T-cell (primary cell): ENCODE measurements around the gene B4GALNT4. TPM values are rescaled to one million over a fixed set of nuclear protein-coding genes. Genes with fewer than 3 reads are reported as not detected.

Experiments used
- ATAC-seq, 4 experiments: fragments of 200-7000 bp in 3 of 4; fragments of 150-1000 bp in 1 of 4; cut with Tn5 transposase; replicated peaks in 1 of 4; 1 replicate in 3 of 4; 2 replicates in 1 of 4; pipeline ENCODE4 v1.10.0; 2021; ENCODE audit warnings: moderate library complexity in 3 of 4, mild to moderate bottlenecking in 2 of 4, moderate number of reproducible peaks in 1 of 4
- CTCF ChIA-PET, 2 donors: fragments of 300-600 bp; sonication (Branson Sonifier 250); formaldehyde crosslinking; loops; one replicate each; lab custom pipeline; 2022; ENCODE audit warnings: antibody characterized with exemption in 2 of 2; lab: Charles Lee
- POLR2A ChIA-PET, 2 donors: fragments of 300-600 bp; sonication (Branson Sonifier 250); formaldehyde crosslinking; loops; one replicate each; lab custom pipeline; 2022; ENCODE audit warnings: antibody characterized with exemption in 2 of 2; lab: Charles Lee
- DNase-seq, 35 experiments: peaks; one replicate each; pipeline versions ENCODE4 v3.0.0 to v3.0.0-alpha.2; 2013 to 2023
- H3K27ac ChIP-seq: one replicate; pipeline ENCODE4 v1.5.1; 2013; ENCODE audit warnings: low read length
- H3K27me3 ChIP-seq, 2 experiments: replicated peaks in 1 of 2; 1 replicate in 1 of 2; 2 replicates in 1 of 2; pipeline versions ENCODE4 v1.6.1 to v1.7.0; 2013; ENCODE audit warnings: low read length in 1 of 2, mixed read lengths in 1 of 2; ENCODE audit not compliant: control insufficient read depth in 2 of 2, insufficient read depth in 2 of 2; ENCODE audit errors: extremely low read depth in 1 of 2
- H3K36me3 ChIP-seq, 2 donors: 1 replicate in 1 of 2; 2 replicates in 1 of 2; pipeline versions ENCODE4 v1.6.1 to v1.7.0; 2013; ENCODE audit warnings: low read length in 1 of 2; ENCODE audit not compliant: control insufficient read depth in 2 of 2, insufficient read depth in 1 of 2; ENCODE audit errors: extremely low read depth in 1 of 2
- H3K4me1 ChIP-seq, 2 experiments: 1 replicate in 1 of 2; 2 replicates in 1 of 2; pipeline versions ENCODE4 v1.6.1 to v1.7.0; 2013; ENCODE audit warnings: low read length in 2 of 2, mixed read lengths in 1 of 2; ENCODE audit not compliant: insufficient read depth in 2 of 2, control insufficient read depth in 1 of 2; ENCODE audit errors: extremely low read depth in 1 of 2
- H3K4me3 ChIP-seq, 2 donors: 1 replicate in 1 of 2; 2 replicates in 1 of 2; pipeline versions ENCODE4 v1.5.1 to v1.7.0; 2013; ENCODE audit warnings: mild to moderate bottlenecking in 2 of 2, low read length in 1 of 2, moderate library complexity in 1 of 2; ENCODE audit not compliant: control insufficient read depth in 1 of 2; ENCODE audit errors: extremely low read depth in 1 of 2
- H3K9me3 ChIP-seq: 2 replicates; pipeline ENCODE4 v1.7.0; 2013
- H3K27ac Mint-ChIP-seq, 2 donors: one replicate each; pipeline ENCODE4 v1.8.0; 2020 to 2021; ENCODE audit warnings: mild to moderate bottlenecking in 2 of 2, mixed read lengths in 2 of 2
- H3K27me3 Mint-ChIP-seq, 2 donors: one replicate each; pipeline ENCODE4 v1.8.0; 2021 to 2022; ENCODE audit warnings: mixed read lengths in 2 of 2
- H3K36me3 Mint-ChIP-seq: one replicate; pipeline ENCODE4 v1.8.0; 2021; ENCODE audit warnings: mixed read lengths
- H3K4me1 Mint-ChIP-seq, 3 donors: one replicate each; pipeline ENCODE4 v1.8.0; 2020 to 2022; ENCODE audit warnings: mixed read lengths in 3 of 3, mild to moderate bottlenecking in 1 of 3
- H3K4me3 Mint-ChIP-seq, 3 donors: one replicate each; pipeline ENCODE4 v1.8.0; 2020 to 2022; ENCODE audit warnings: mild to moderate bottlenecking in 3 of 3, mixed read lengths in 3 of 3, moderate library complexity in 3 of 3
- H3K9me3 Mint-ChIP-seq, 3 donors: one replicate each; pipeline ENCODE4 v1.8.0; 2020 to 2022; ENCODE audit warnings: mixed read lengths in 3 of 3
- WGBS: methylation state at CpG from one replicate; pipeline ENCODE4 v1.1.5; 2013; ENCODE audit warnings: missing lambda C conversion rate; ENCODE audit not compliant: insufficient coverage; 5-methylcytosine and 5-hydroxymethylcytosine counted together
- total RNA-seq, 35 experiments: library from RNA in 6 of 35; stranded (reverse) in 6 of 35; fragments of 120-200 nt in 1 of 35; gene quantifications; one replicate each; pipeline versions ENCODE4 v1.2.1 to v1.2.4 and lab custom pipeline; 2013 to 2026

Gene B4GALNT4
- total RNA-seq, 5 donors from 2014 or later (not counting 1 experiment from before 2014, with no cell fraction given): 1.7 to 5.6 (median 2.8) TPM

GRCh38 chr11:381501-382072 is 12.3 kb downstream of the B4GALNT4 start:
- ATAC-seq (no peak), DNase-seq (no peak)
- WGBS: 60% methylated on average over 22 of the region's 35 CpGs
- Mint-ChIP-seq H3K9me3 (peaks cover 0 to under 1% (median under 1%) of the 10 kb centered on the region in 3 donors), H3K4me3 (no peak overlapping the region), H3K4me1 (peaks cover 0 to 3% (median 3%) of the 10 kb centered on the region in 3 donors), H3K27me3 (peaks cover 8 to 13% of the 10 kb centered on the region in 2 donors), H3K36me3 (no peaks in the 10 kb centered on the region), H3K27ac (no peak overlapping the region)
- H3K9me3 ChIP-seq: no peaks in the 10 kb centered on the region
- no peak overlapping the region for H3K27ac ChIP-seq
- H3K4me3 ChIP-seq: no peak overlapping the region
- H3K36me3 ChIP-seq: no peaks in the 10 kb centered on the region
- H3K27me3 ChIP-seq: peaks cover 0 to 44% of the 10 kb centered on the region in 2 experiments
- ChIA-PET CTCF (no interaction called here), POLR2A (no interaction called here)
- H3K4me1 ChIP-seq: peaks cover 0 to 19% of the 10 kb centered on the region in 2 experiments

GRCh38 chr11:382081-382629 is 12.9 kb downstream of the B4GALNT4 start:
- H3K4me3 ChIP-seq: no peak overlapping the region
- CTCF ChIA-PET: no interaction called here
- peaks cover 0 to 5% (median 4%) of the 10 kb centered on the region in 3 donors for H3K4me1 Mint-ChIP-seq
- H3K27ac Mint-ChIP-seq: peak overlapping the region in 1 of 2 donors; percentile 34
- H3K36me3 ChIP-seq: no peaks in the 10 kb centered on the region
- POLR2A ChIA-PET: no interaction called here
- peaks cover 0 to 44% of the 10 kb centered on the region in 2 experiments for H3K27me3 ChIP-seq
- WGBS: 43% methylated on average over 3 of the region's 11 CpGs
- no peaks in the 10 kb centered on the region for H3K36me3 Mint-ChIP-seq
- DNase-seq (no peak), ATAC-seq (no peak)
- H3K4me3 Mint-ChIP-seq: no peak overlapping the region
- no peak overlapping the region for H3K27ac ChIP-seq
- H3K9me3 Mint-ChIP-seq: peaks cover 0 to 7% (median 4%) of the 10 kb centered on the region in 3 donors
- peaks cover 8 to 13% of the 10 kb centered on the region in 2 donors for H3K27me3 Mint-ChIP-seq
- H3K4me1 ChIP-seq: peaks cover 0 to 24% of the 10 kb centered on the region in 2 experiments
- no peaks in the 10 kb centered on the region for H3K9me3 ChIP-seq

GRCh38 chr11:383431-383830 is 14.1 kb downstream of the B4GALNT4 start:
- POLR2A ChIA-PET: no interaction called here
- H3K9me3 Mint-ChIP-seq: peaks cover 0 to 8% (median 7%) of the 10 kb centered on the region in 3 donors
- Histone ChIP-seq H3K4me1 (peaks cover 0 to 34% of the 10 kb centered on the region in 2 experiments), H3K27me3 (peaks cover 0 to 41% of the 10 kb centered on the region in 2 experiments), H3K9me3 (no peaks in the 10 kb centered on the region), H3K36me3 (no peaks in the 10 kb centered on the region), H3K4me3 (no peak overlapping the region), H3K27ac (no peak overlapping the region)
- H3K27ac Mint-ChIP-seq: no peak overlapping the region
- H3K36me3 Mint-ChIP-seq: no peaks in the 10 kb centered on the region
- H3K4me3 Mint-ChIP-seq: no peak overlapping the region
- CTCF ChIA-PET: no interaction called here
- H3K4me1 Mint-ChIP-seq: peaks cover 0 to 9% (median 7%) of the 10 kb centered on the region in 3 donors
- H3K27me3 Mint-ChIP-seq: peaks cover 6 to 12% of the 10 kb centered on the region in 2 donors
- WGBS: 93% methylated on average over 11 of the region's 14 CpGs
- ATAC-seq (no peak), DNase-seq (no peak)

GRCh38 chr11:384511-384910 is 15.2 kb downstream of the B4GALNT4 start:
- H3K4me1 Mint-ChIP-seq: peaks cover 0 to 9% (median 7%) of the 10 kb centered on the region in 3 donors
- ATAC-seq (no peak), DNase-seq (no peak)
- H3K4me3 Mint-ChIP-seq: no peak overlapping the region
- H3K36me3 Mint-ChIP-seq: no peaks in the 10 kb centered on the region
- no peaks in the 10 kb centered on the region for H3K36me3 ChIP-seq
- ChIA-PET POLR2A (no interaction called here), CTCF (no interaction called here)
- peaks cover 0 to 34% of the 10 kb centered on the region in 2 experiments for H3K27me3 ChIP-seq
- H3K9me3 ChIP-seq: no peaks in the 10 kb centered on the region
- 88% methylated on average over 11 of the region's 16 CpGs for WGBS
- H3K4me3 ChIP-seq: no peak overlapping the region
- H3K27ac ChIP-seq: no peak overlapping the region
- H3K27ac Mint-ChIP-seq: no peak overlapping the region
- H3K9me3 Mint-ChIP-seq: peaks cover 0 to 8% (median 7%) of the 10 kb centered on the region in 3 donors
- H3K4me1 ChIP-seq: peaks cover 0 to 34% of the 10 kb centered on the region in 2 experiments
- peaks cover 4 to 10% of the 10 kb centered on the region in 2 donors for H3K27me3 Mint-ChIP-seq

- Mint-ChIP-seq H3K36me3 (no peaks in the 10 kb centered on the region), H3K27me3 (peaks cover 4 to 10% of the 10 kb centered on the region in 2 donors), H3K9me3 (peaks cover 0 to 8% (median 7%) of the 10 kb centered on the region in 3 donors), H3K4me3 (no peak overlapping the region), H3K27ac (no peak overlapping the region), H3K4me1 (peaks cover 0 to 9% (median 7%) of the 10 kb centered on the region in 3 donors)
- peaks cover 0 to 34% of the 10 kb centered on the region in 2 experiments for H3K4me1 ChIP-seq
- ChIA-PET POLR2A (no interaction called here), CTCF (no interaction called here)
- peaks cover 0 to 22% of the 10 kb centered on the region in 2 experiments for H3K27me3 ChIP-seq
- no peak for DNase-seq
- no peaks in the 10 kb centered on the region for H3K9me3 ChIP-seq
- no peak overlapping the region for H3K27ac ChIP-seq
- no peak for ATAC-seq
- 87% methylated on average over 6 of the region's 19 CpGs for WGBS
- H3K4me3 ChIP-seq: no peak overlapping the region
- no peaks in the 10 kb centered on the region for H3K36me3 ChIP-seq
Observed at GRCh38 chr11:385594-386351, 16.5 kb downstream of the B4GALNT4 start.

GRCh38 chr11:386483-386882 is 17.2 kb downstream of the B4GALNT4 start:
- Histone ChIP-seq H3K27ac (no peak overlapping the region), H3K9me3 (no peaks in the 10 kb centered on the region), H3K4me3 (no peak overlapping the region), H3K27me3 (peaks cover 0 to 17% of the 10 kb centered on the region in 2 experiments), H3K4me1 (peaks cover 0 to 34% of the 10 kb centered on the region in 2 experiments), H3K36me3 (no peaks in the 10 kb centered on the region)
- H3K27me3 Mint-ChIP-seq: peaks cover 4 to 10% of the 10 kb centered on the region in 2 donors
- peaks cover 0 to 9% (median 7%) of the 10 kb centered on the region in 3 donors for H3K4me1 Mint-ChIP-seq
- 95% methylated on average over 5 of the region's 6 CpGs for WGBS
- CTCF ChIA-PET: no interaction called here
- no peak overlapping the region for H3K4me3 Mint-ChIP-seq
- no peak for DNase-seq
- H3K9me3 Mint-ChIP-seq: peaks cover 0 to 8% (median 7%) of the 10 kb centered on the region in 3 donors
- H3K27ac Mint-ChIP-seq: no peak overlapping the region
- POLR2A ChIA-PET: no interaction called here
- H3K36me3 Mint-ChIP-seq: no peaks in the 10 kb centered on the region
- ATAC-seq: no peak
